HUES6 (cell line): ENCODE results near the gene UBE3C.

Experiments
- H3K27ac ChIP-seq: 2 replicates; pipeline ENCODE4 v1.7.0; 2013; ENCODE audit warnings: low read depth, mild to moderate bottlenecking, low read length, inconsistent platforms
- H3K27me3 ChIP-seq: 2 replicates; pipeline ENCODE4 v1.6.1; 2013; ENCODE audit warnings: low read length; ENCODE audit not compliant: control insufficient read depth, insufficient read depth
- H3K36me3 ChIP-seq: 2 replicates; pipeline ENCODE4 v1.6.1; 2013; ENCODE audit warnings: low read length; ENCODE audit not compliant: control insufficient read depth, insufficient read depth
- H3K4me1 ChIP-seq: 2 replicates; pipeline ENCODE4 v1.6.1; 2013; ENCODE audit warnings: low read length; ENCODE audit not compliant: control insufficient read depth, insufficient read depth
- H3K4me3 ChIP-seq: 2 replicates; pipeline ENCODE4 v1.5.1; 2013; ENCODE audit warnings: low read depth, low read length
- H3K9ac ChIP-seq: one replicate; pipeline ENCODE4 v1.6.1; 2013; ENCODE audit warnings: mild to moderate bottlenecking, low read length
- H3K9me3 ChIP-seq: 2 replicates; pipeline ENCODE4 v1.6.1; 2013; ENCODE audit warnings: low read depth, low read length; ENCODE audit not compliant: control insufficient read depth, insufficient read depth

The UBE3C gene

DNA sequence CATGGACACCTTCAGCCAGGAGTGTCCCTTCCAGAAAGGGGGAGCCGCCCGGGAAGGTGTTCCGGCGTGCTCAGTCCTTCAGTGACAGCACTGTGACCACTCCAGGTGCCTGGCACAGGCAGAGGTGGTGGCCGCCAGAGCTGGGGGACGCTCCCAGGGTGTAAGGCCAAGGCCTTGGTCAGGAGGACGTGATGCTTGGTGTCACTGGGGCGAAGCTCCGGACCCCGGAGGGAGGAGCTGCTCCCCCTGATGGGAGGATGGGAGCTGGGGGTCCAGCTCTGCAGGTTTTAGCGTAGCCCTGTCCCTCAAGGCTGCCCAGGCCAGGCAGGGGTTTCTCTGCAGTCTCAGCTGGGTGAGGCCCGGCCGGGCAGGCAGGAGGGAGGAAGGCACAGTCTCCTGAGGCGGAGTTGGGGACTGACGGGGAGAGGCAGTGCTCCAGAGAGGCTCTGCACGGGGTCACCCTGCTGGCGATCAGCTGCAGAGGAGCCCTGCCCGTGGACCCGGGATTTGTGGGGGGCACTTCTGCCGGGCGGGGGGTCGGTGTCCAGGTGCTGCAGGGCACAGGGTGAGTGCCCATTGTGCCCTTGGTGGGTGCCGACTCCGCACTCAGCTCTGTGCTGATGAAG lies 141.6 kb downstream of the UBE3C start:
- H3K9me3 ChIP-seq, result peaks cover 8% of the 10 kb centered on the region; the same call in 1 of the 2 replicates
- no peaks in the 10 kb centered on the region for H3K27me3 ChIP-seq

GRCh38 chr7:157281221-157281998 lies 142.7 kb downstream of the UBE3C start:
- peaks cover 11% of the 10 kb centered on the region; the same call in 1 of the 2 replicates for H3K9me3 ChIP-seq
- H3K27ac ChIP-seq, result no peak overlapping the region
- H3K9ac ChIP-seq, result no peak overlapping the region
- H3K27me3 ChIP-seq, result no peaks in the 10 kb centered on the region
- peaks cover 23% of the 10 kb centered on the region for H3K4me1 ChIP-seq
- no peak overlapping the region for H3K4me3 ChIP-seq
- H3K36me3 ChIP-seq, result no peaks in the 10 kb centered on the region

More for the DNA sequence above, 141.6 kb downstream of the UBE3C start:
- H3K27ac ChIP-seq, result no peak overlapping the region
- H3K9ac ChIP-seq, result peak overlapping the region; percentile 2
- peaks cover 24% of the 10 kb centered on the region for H3K4me1 ChIP-seq
- no peaks in the 10 kb centered on the region for H3K36me3 ChIP-seq
- no peak overlapping the region for H3K4me3 ChIP-seq

- Histone ChIP-seq H3K4me3 (no peak overlapping the region), H3K36me3 (no peaks in the 10 kb centered on the region), H3K9me3 (peaks cover 12% of the 10 kb centered on the region; the same call in 1 of the 2 replicates), H3K27ac (no peak overlapping the region), H3K9ac (no peak overlapping the region), H3K27me3 (no peaks in the 10 kb centered on the region), H3K4me1 (peaks cover 18% of the 10 kb centered on the region)
Observed at GRCh38 chr7:157282141-157282801, 143.5 kb downstream of the UBE3C start.

- H3K4me1 ChIP-seq, result peaks cover 18% of the 10 kb centered on the region
- peaks cover 29% of the 10 kb centered on the region for H3K9me3 ChIP-seq
- no peak overlapping the region for H3K27ac ChIP-seq
- no peak overlapping the region for H3K4me3 ChIP-seq
- no peak overlapping the region for H3K9ac ChIP-seq
- H3K36me3 ChIP-seq, result no peaks in the 10 kb centered on the region
- H3K27me3 ChIP-seq, result no peaks in the 10 kb centered on the region
Observed at GRCh38 chr7:157284229-157285014, 145.7 kb downstream of the UBE3C start.

DNA sequence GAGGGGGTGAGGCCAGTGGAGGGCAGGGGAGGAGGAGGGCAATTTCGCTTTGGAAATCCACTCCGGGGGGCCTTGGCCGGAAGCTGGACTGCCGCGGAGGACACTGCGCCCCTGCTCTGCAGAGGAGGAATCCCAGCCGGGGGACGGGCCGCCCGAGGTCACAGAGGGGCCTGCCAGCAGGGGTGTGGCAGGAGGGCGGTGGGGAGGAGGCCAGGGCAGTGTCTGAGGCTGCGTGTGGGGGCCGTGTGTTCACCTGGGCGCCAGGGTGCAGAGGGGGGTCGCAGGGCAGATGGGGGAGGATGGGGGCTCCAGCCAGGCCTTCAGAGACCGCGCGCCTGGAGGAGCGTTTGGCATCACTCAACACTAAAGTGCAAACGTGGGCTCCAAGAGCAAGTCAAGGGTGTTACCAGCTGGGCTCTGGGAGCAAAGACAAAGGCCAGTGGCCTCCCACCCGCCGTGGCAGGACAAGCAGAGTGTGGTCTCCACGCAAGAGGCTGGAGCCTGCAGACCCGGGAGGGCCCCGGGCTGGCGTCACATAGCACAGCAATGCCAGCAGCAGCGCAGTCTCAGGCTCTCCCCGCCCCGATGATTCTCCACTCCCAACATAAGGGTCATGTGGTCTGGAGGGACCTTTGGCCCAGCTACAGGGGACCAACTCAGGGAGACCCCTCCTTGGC lies 152.8 kb downstream of the UBE3C start:
- Histone ChIP-seq H3K9ac (no peak overlapping the region), H3K27ac (no peak overlapping the region)

GRCh38 chr7:157292258-157292657 lies 153.5 kb downstream of the UBE3C start:
- no peak overlapping the region for H3K4me3 ChIP-seq
- H3K27ac ChIP-seq, result no peak overlapping the region

More for the DNA sequence above, 152.8 kb downstream of the UBE3C start:
- Histone ChIP-seq H3K4me3 (no peak overlapping the region), H3K27me3 (no peaks in the 10 kb centered on the region), H3K4me1 (peaks cover 21% of the 10 kb centered on the region; the same call in 1 of the 2 replicates), H3K36me3 (no peaks in the 10 kb centered on the region), H3K9me3 (peaks cover 18% of the 10 kb centered on the region)

DNA sequence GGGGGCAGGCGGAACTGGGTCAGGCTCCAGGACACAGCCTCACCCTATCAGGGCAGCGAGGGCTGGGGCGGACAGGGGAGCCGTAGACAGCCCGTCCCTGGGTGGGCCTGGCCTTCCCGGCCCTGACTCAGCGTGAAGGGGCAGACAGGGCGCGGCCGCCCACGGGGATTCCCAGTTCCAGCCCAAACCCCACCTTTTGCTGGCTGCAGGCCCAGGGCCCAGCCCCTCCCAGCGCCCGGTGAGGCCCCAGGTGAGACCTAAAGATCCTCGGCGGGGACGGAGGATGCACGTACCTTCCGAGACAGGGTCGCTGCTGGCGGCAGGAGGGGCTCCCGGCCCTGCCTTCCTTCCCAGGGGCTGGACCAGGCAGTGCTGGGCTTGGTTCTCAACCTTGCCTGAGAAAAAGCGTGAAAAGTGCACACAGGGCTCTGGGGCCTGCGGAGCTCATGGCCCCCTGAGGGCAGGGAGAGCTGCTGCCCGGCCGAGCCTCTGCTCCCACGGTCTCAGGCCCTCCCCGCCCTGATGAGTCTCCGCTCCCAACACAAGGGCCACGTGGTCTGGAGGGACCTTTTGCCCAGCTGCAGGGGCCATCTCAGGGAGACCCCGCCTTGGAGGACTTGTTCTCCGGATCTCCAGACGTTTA lies 154.2 kb downstream of the UBE3C start:
- Histone ChIP-seq H3K27me3 (no peaks in the 10 kb centered on the region), H3K27ac (no peak overlapping the region), H3K4me3 (no peak overlapping the region), H3K4me1 (peaks cover 21% of the 10 kb centered on the region; the same call in 1 of the 2 replicates), H3K9ac (no peak overlapping the region), H3K9me3 (peaks cover 12% of the 10 kb centered on the region), H3K36me3 (no peaks in the 10 kb centered on the region)

More at GRCh38 chr7:157292258-157292657, 153.5 kb downstream of the UBE3C start:
- Histone ChIP-seq H3K9me3 (peaks cover 17% of the 10 kb centered on the region), H3K4me1 (peaks cover 21% of the 10 kb centered on the region; the same call in 1 of the 2 replicates), H3K36me3 (no peaks in the 10 kb centered on the region), H3K27me3 (no peaks in the 10 kb centered on the region), H3K9ac (no peak overlapping the region)

GRCh38 chr7:157293413-157293788 lies 154.7 kb downstream of the UBE3C start:
- Histone ChIP-seq H3K4me3 (no peak overlapping the region), H3K9me3 (peaks cover 8% of the 10 kb centered on the region), H3K4me1 (peaks cover 21% of the 10 kb centered on the region; the same call in 1 of the 2 replicates), H3K27ac (no peak overlapping the region), H3K36me3 (no peaks in the 10 kb centered on the region), H3K9ac (no peak overlapping the region), H3K27me3 (no peaks in the 10 kb centered on the region)

DNA sequence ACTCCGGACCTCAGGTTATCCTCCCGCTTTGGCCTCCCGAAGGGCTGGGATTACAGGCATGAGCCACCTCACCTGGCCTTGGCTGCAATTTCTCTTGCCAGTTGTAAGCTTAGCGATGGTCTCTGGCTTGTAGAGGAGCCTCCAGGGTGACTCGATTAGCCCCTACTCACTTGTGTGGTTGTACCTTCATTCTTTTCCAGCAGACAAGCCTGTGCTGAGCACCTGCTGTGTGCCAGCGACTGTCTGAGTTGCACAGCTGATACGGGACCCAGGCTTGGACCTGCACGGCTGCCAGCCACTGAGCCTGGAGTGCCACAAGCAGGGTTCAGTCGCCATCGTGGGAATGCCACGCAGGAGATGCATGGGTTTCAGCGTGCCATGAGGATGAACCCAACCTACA lies 156.0 kb downstream of the UBE3C start:
- Histone ChIP-seq H3K27ac (no peak overlapping the region), H3K9ac (no peak overlapping the region), H3K4me1 (peaks cover 21% of the 10 kb centered on the region; the same call in 1 of the 2 replicates), H3K27me3 (no peaks in the 10 kb centered on the region), H3K9me3 (no peaks in the 10 kb centered on the region), H3K4me3 (no peak overlapping the region), H3K36me3 (no peaks in the 10 kb centered on the region)

GRCh38 chr7:157295338-157295737 lies 156.6 kb downstream of the UBE3C start:
- Histone ChIP-seq H3K27ac (no peak overlapping the region), H3K9ac (no peak overlapping the region), H3K27me3 (no peaks in the 10 kb centered on the region), H3K4me1 (peaks cover 23% of the 10 kb centered on the region; the same call in 1 of the 2 replicates), H3K9me3 (no peaks in the 10 kb centered on the region), H3K36me3 (no peaks in the 10 kb centered on the region), H3K4me3 (no peak overlapping the region)
